Panc1 (cell line): ENCODE results near the gene FOXD4L1. TPM values are rescaled to one million over a fixed set of nuclear protein-coding genes. Genes with fewer than 3 reads are reported as not detected.
"Not testable (repeated sequence)": the region's sequence is repeated elsewhere in the genome, so short reads cannot be mapped to it uniquely, and the experiment has no call there.

Experiments
- ATAC-seq: fragments of 200-7000 bp; cut with Tn5 transposase; 2 replicates; pipeline ENCODE4 v1.9.1; 2020; ENCODE audit warnings: mild to moderate bottlenecking, moderate library complexity
- BruUV-seq: library from RNA; stranded (reverse); fragments of 400-500 nt; replicated peaks from 2 replicates; lab custom pipeline; 2021; lab: Mats Ljungman, UMichigan
- CTCF ChIA-PET: fragments of 300-600 bp; sonication (Branson Sonifier 250); formaldehyde crosslinking; loops from one replicate; lab custom pipeline; 2022; ENCODE audit warnings: antibody characterized with exemption; lab: Charles Lee
- POLR2A ChIA-PET: fragments of 300-600 bp; sonication (Branson Sonifier 250); formaldehyde crosslinking; loops from one replicate; lab custom pipeline; 2022; ENCODE audit warnings: antibody characterized with exemption; lab: Charles Lee
- DNase-seq: peaks from one replicate; pipeline ENCODE4 v3.0.0-alpha.2; 2010; ENCODE audit warnings: low read depth, low spot score
- H3K27ac ChIP-seq: 2 replicates; pipeline ENCODE4 v1.5.1; 2011; ENCODE audit warnings: mild to moderate bottlenecking, low read length, inconsistent platforms
- H3K27me3 ChIP-seq: fragments of 200-500 bp; sonication (Bioruptor generic); 2 replicates; pipeline ENCODE4 v1.6.0; 2014; ENCODE audit warnings: low read length, inconsistent platforms; ENCODE audit not compliant: control insufficient read depth, insufficient read depth
- H3K36me3 ChIP-seq: fragments of 200-500 bp; sonication (Bioruptor generic); 2 replicates; pipeline ENCODE4 v1.5.1; 2014; ENCODE audit warnings: inconsistent platforms, mild to moderate bottlenecking, low read length, moderate library complexity; ENCODE audit not compliant: control insufficient read depth, insufficient read depth
- H3K4me1 ChIP-seq: 2 replicates; pipeline ENCODE4 v1.5.1; 2011; ENCODE audit warnings: inconsistent platforms, mild to moderate bottlenecking, low read length, moderate library complexity; ENCODE audit not compliant: control insufficient read depth, insufficient read depth
- H3K4me3 ChIP-seq, 2 experiments: 2 replicates each; pipeline ENCODE4 v1.5.1; 2011 to 2012; ENCODE audit warnings: low read depth in 2 of 2, low read length in 2 of 2, mild to moderate bottlenecking in 2 of 2, inconsistent platforms in 1 of 2, moderate library complexity in 1 of 2
- H3K9me3 ChIP-seq: fragments of 200-500 bp; sonication (Bioruptor generic); 2 replicates; pipeline ENCODE4 v1.5.1; 2014; ENCODE audit warnings: low read depth, mild to moderate bottlenecking, inconsistent platforms, low read length, moderate library complexity; ENCODE audit not compliant: control insufficient read depth, insufficient read depth
- in situ Hi-C: cut with HindIII; loops from 2 replicates; pipeline ENCODE4 v1.10.0; 2016; ENCODE audit warnings: low sequenced_read_pairs, low pct_unique_long_range_greater_than_20kb
- intact Hi-C: fragments of 100-400 bp; cut with micrococcal nuclease; formaldehyde crosslinking; loops from one replicate; pipeline ENCODE4 v1.10.0; 2022; ENCODE audit not compliant: unreplicated experiment
- total RNA-seq: library from RNA; stranded (reverse); gene quantifications from one replicate; pipeline ENCODE4 v1.2.1, GENCODE V29; 2021; ENCODE audit not compliant: unreplicated experiment

The FOXD4L1 gene
- total RNA-seq, 1 experiment from 2014 or later = not detected

GRCh38 chr2:113510913-113511312 is 12.4 kb downstream of the FOXD4L1 start:
- CTCF ChIA-PET, intact Hi-C loops, H3K27me3 ChIP-seq, POLR2A ChIA-PET, H3K4me3 ChIP-seq, H3K9me3 ChIP-seq, H3K4me1 ChIP-seq, H3K36me3 ChIP-seq, ATAC-seq, BruUV-seq, in situ Hi-C loops, DNase-seq, H3K27ac ChIP-seq: not testable (repeated sequence)

DNA sequence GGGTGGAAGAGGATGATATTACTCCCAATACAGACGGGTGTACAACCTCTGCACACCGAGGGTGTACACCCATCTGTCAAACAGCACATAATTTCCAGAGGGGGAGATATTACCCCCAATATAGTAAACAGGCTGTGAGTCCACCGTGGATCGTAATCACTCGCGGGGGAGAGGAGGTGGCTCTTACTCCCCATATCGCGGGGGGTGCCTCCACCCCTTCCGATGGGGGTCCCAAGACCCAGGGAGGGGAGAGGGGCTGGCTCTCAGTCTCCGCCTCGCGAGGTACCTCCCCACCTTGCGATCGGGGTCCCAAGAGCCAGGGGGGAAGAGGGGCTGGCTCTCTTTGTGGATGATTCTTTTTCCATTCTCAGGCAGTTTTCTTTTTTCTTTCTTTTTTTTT is 13.4 kb downstream of the FOXD4L1 start:
- H3K27me3 ChIP-seq, ATAC-seq, POLR2A ChIA-PET, in situ Hi-C loops, H3K36me3 ChIP-seq, DNase-seq, intact Hi-C loops, H3K9me3 ChIP-seq, H3K27ac ChIP-seq, CTCF ChIA-PET, H3K4me1 ChIP-seq, H3K4me3 ChIP-seq, BruUV-seq: not testable (repeated sequence)

GRCh38 chr2:113515457-113515856 is 17.0 kb downstream of the FOXD4L1 start:
- H3K27me3 ChIP-seq, H3K9me3 ChIP-seq, H3K36me3 ChIP-seq, H3K27ac ChIP-seq, ATAC-seq, BruUV-seq, POLR2A ChIA-PET, in situ Hi-C loops, H3K4me1 ChIP-seq, CTCF ChIA-PET, H3K4me3 ChIP-seq, intact Hi-C loops, DNase-seq: not testable (repeated sequence)

DNA sequence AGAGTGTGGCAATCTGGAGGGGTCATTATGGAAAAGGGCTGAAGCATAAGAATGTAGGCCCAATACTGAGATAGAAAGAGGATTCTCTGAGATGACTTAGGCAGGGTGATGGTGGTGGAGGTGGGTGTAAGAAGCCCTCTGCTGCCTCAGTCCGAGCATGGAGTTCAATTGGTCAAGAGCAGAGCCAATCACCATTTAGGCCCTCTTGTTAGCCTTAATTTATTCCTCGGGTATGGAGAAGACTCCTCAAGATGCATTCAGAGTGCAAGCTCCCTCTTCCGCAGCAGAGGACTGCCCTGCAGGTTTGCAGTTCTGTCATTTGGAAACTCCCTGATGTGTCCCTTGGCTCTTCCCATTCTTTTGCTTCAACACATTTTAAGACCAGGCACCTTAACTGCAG is 17.5 kb downstream of the FOXD4L1 start:
- H3K4me3 ChIP-seq, H3K4me1 ChIP-seq, H3K36me3 ChIP-seq, BruUV-seq, H3K27ac ChIP-seq, ATAC-seq, H3K27me3 ChIP-seq, H3K9me3 ChIP-seq, intact Hi-C loops, DNase-seq, in situ Hi-C loops, POLR2A ChIA-PET, CTCF ChIA-PET: not testable (repeated sequence)

GRCh38 chr2:113517025-113517424 is 18.6 kb downstream of the FOXD4L1 start:
- H3K36me3 ChIP-seq, H3K4me1 ChIP-seq, H3K9me3 ChIP-seq, ATAC-seq, POLR2A ChIA-PET, H3K27ac ChIP-seq, in situ Hi-C loops, H3K4me3 ChIP-seq, CTCF ChIA-PET, H3K27me3 ChIP-seq, DNase-seq, intact Hi-C loops, BruUV-seq: not testable (repeated sequence)

DNA sequence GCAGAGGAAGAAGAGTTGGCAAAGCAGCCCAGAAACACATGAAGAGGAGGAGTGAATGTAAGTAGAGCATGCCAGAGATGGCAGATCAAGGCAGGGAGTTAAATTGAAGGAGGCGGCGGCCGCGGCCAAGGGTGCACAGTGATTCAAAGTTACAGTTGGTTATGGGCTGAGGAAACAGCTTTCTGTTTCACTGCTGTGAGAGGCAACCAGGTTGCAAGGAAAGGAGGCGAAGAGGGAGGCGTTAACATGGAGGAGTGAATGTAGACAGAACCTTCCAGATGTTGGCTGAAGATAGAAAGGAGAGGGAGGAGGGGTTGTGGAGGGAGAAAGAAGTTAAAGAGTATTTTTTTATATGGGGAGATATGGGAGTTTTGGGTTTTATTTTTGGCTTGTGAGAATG is 22.4 kb downstream of the FOXD4L1 start:
- DNase-seq, CTCF ChIA-PET, POLR2A ChIA-PET, BruUV-seq, ATAC-seq, H3K36me3 ChIP-seq, intact Hi-C loops, H3K4me3 ChIP-seq, H3K9me3 ChIP-seq, in situ Hi-C loops, H3K27me3 ChIP-seq, H3K4me1 ChIP-seq, H3K27ac ChIP-seq: not testable (repeated sequence)

GRCh38 chr2:113521492-113521891 is 23.0 kb downstream of the FOXD4L1 start:
- H3K36me3 ChIP-seq, H3K27me3 ChIP-seq, BruUV-seq, H3K27ac ChIP-seq, POLR2A ChIA-PET, intact Hi-C loops, ATAC-seq, CTCF ChIA-PET, H3K4me3 ChIP-seq, H3K9me3 ChIP-seq, DNase-seq, in situ Hi-C loops, H3K4me1 ChIP-seq: not testable (repeated sequence)

GRCh38 chr2:113524986-113525385 is 26.5 kb downstream of the FOXD4L1 start:
- H3K27me3 ChIP-seq, H3K9me3 ChIP-seq, H3K27ac ChIP-seq, ATAC-seq, BruUV-seq, H3K4me1 ChIP-seq, DNase-seq, in situ Hi-C loops, H3K4me3 ChIP-seq, CTCF ChIA-PET, POLR2A ChIA-PET, intact Hi-C loops, H3K36me3 ChIP-seq: not testable (repeated sequence)
